ENCODE results near the gene RTCA.
"Not testable (repeated sequence)": the region's sequence is repeated elsewhere in the genome, so short reads cannot be mapped to it uniquely, and the experiment has no call there.

RTCA gene

DNA sequence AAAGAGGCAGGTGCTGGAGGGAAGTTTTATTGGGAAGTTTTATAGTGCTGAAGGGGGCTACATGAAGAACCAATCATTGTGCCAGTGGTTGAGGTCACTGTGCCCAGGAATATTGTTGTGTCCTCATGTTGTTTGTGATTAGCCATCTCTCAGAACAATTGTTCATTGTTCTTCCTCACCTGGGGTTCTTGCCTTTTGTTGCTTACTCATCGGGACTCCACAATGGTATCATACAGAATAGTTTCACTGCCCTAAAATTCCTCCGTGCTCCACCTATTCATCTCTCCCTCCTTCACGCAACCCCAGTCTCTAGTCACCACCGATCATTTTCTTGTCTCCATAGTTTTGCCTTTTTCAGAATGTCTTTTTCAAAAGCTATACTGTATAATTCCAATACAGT is 47.4 kb downstream of the RTCA start:
- DNase-seq = no peak

DNA sequence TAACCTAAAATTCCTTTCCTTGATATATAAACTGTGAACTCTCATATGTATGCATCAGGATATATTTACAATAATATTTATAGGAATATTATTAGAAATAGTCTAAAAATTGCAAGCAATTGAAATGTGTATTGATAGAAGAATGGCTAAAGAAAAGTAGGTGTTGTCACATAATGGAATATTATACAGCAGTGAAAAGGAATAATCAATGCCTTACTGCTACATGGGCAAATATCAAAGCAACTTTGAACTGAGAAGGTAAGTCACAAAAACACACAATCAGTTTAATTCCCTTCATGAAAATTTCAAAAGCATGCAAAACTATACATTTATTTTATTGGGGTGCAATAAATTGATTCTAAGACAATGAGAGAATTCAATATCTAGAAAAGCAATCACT is 50.6 kb downstream of the RTCA start:
- DNase-seq = no peak

DNA sequence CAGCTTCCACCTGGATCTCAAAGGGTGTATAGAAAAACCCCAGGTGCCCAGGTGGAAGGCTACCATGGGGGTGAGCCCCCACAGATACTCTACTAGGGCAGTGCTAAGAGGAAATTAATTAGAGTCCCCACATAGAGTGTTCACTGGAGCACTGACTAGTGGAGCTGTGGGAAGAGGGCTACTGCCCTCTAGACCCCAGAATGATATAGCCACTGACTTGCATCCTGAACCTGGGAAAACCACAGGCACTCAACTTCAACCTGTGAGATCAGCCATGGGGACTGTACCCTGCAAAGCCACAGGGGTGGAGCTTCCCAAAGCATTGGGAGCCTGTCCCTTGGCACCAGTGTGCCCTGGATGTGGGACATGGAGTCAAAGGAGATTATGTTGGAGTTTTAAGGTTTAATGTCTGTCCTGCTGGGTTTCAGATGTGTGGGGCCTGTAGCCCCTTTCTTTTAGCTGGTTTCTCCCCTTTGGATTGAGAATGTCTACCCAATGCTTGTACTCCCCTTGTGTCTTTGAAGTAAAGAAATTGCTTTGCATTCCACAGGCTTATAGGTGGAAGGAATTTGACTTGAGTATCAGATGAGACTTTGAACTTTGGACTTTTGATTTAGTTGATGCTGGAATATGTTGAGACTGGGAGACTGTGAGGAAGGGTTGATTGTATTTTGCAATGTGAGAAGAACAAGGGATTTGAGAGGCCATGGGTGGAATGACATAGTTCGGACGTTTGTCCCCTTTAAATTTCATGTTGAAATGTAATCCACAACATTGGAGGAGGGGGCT is 54.5 kb downstream of the RTCA start:
- DNase-seq = no peak

DNA sequence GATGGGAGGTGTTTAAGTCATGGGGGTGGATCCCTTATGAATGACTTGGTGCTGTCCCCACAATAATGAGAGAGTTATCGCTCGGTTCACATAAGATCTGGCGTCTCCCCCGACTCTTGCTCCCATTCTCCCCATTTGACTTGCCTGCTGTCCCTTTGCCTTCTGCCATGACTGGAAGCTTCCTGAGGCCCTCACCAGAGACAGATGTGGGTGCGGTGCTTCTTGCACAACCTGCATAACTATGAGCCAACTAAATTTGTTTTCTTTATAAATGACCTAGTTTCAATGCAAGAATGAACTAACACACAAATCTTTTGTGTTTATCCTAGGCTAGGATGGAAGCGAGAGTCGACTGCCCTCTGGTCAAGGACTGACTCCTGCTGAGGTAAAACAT is 55.1 kb downstream of the RTCA start:
- no peak for DNase-seq

DNA sequence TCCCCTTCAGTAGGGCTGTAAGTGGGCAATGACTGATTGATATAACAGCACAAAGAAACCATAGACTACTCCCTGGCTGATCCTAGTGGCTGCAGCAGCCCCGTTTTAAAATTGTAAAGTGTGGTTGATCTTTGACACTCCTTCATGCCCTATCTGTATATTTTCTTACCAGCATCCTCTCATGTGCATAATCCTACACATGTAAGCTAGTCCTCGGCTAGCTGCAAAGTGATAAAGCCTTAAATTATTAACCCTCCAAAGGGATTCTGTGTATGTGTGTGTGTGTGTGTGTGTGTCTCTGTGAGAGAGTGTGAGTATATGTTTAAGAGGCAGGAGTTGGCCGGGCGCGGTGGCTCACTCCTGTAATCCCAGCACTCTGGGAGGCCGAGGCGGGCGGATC is 55.5 kb downstream of the RTCA start:
- no peak for DNase-seq

DNA sequence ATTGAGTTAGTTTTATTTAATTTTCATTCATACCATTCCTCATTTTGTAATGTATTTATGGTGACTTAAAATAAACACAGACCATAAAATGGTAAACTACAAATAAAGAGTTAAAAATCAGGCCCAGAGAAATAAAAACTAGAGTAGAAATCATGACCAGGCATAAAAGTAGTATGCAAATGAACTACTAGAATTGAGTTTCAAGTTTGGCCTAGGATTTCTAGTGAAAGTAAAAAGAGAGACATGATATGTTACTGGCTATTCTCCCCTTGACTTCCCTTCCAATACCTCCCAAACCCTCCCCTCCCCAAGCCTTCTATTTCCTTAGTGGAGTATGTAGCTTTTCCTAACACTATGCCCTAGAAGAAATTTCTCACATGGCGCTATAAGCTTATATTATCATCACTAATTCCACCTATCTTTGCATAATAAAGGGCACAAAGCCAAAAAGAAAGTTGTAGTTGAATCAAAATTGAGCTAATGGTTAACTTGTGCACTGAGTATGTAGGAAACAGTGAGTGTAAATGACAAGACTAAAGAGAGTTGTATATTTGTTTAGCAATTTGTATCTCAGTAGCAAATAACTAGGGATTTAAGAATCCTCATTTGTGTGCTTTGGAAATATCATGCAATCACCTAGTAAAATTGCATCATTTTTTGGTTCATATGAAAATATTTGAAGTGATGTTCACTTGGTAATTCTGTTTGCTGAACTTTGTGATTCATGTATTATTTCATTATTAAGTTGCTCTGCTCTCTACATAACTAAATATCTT is 56.6 kb downstream of the RTCA start:
- DNase-seq = no peak

DNA sequence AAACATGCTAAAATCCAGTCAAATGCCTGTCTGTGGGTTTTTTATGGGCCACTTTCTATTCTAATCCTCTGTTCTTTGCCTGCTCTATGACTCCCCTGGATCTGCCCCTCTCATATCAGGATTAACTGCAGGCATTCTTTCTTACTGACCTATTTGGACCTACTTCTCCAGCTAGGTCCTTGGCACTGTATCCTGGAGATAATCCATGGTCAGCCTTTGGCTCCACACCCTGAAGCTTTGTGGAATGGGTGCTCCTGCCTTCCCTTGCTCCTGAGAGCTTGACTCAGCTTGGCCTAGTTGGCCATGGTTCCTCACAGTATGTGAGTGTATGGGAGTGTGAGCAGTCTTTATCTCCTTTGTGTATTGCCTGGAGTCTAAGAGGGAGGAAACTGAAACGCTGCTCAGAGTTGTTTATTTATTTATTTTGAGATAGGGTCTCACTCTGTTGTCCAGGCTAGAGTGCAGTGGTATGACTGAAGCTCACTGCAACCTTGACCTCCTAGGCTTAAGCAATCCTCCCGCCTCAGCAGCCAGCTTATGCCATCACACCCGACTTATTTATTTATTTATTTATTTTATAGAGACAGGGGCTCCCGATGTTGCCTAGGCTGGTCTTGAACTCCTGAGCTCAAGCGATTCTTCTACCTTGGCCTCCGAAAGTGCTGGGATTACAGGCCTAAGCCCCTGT is 57.5 kb downstream of the RTCA start:
- DNase-seq = no peak

DNA sequence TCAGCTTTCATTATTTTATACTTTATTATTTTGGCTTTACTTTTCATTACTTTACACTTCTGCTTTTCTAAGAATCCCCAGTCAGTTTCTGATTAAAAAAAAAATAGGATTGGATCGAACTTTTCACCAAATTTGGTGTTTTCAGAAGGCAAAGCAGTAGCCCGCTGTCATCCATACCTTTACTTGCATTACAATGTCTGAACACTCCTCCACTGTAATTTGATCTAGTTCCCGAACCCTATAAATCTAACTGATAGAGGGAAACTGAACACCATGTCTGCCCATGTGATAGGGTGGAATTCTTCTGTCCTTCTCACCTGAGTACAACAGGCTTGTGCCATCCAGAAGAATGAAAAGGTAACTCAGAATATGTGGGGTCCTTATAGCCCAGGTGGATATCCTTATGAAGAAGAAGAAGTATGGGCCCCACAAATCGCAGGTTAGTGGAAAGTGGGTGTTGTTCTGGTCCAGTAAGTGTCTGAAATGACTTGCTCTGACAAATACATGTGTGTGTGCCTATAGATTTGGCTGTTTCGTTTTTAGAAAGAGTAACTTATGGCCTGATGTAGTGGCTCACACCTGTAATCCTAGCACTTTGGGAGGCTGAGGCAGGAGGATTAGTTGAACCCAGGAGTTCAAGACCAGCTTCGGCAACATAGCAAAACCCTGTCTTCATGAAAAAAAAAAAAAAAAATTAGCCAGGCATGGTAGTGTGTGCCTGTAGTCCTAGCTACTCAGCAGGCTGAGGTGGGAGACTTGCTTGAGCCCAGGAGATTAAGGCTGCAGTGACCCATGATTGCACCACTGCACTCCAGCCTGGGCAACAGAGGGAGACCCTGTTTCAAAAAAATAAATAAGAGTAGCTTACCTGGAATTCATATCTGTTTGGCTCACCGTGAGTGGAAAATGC is 59.7 kb downstream of the RTCA start:
- DNase-seq = no peak

DNA sequence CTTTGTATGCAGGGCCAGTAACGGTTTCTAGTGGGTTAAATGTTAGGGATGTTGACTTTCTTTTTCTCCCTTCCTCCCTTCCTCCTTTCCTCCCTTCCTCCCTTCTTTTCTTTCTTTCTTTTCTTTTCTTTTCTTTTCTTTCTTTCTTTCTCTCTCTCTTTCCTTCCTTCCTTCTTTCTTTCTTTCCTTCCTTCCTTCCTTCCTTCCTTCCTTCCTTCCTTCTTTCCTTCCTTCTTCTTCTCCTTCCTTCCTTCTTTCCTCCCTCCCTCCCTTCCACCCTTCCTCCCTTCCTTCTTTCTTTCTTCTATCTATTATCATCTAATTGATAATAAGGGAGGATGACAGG is 60.3 kb downstream of the RTCA start:
- DNase-seq = not testable (repeated sequence)

DNA sequence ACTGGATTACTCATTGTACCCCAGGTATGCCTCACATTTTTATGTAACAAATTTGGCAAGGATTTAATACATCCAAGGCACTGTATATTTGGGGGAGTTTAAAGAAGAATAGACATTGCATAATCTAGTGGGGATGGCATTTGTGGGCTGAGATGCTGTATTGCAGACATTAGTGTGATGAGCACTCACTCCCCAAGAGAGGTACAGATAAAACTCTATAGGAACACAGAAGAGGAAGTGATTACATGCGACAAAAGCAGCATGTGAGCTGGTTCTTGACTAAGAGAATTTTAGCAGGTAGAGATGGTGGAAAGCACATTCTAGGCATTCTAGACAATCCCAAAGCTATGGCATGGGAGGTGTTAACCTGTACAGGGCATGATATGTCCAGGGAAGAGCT is 62.1 kb downstream of the RTCA start:
- DNase-seq = no peak

DNA sequence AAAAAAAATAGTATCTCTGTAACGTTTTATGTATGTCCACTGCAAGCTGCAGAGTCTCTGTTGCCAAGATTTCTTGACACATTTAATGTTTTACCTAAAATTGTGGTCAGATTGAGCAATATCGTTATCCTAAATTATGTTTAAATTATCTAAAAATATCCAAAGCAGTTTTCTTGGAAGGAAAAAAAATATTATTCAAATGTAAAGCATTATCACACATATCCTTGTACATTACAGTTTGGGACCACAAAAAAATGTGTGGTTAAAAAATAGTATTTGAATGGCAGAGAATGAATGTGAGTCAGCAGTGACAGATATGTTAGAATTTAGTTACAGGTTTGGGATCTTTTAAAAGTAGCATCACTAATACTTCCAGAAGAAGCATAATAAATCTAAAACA is 65.1 kb downstream of the RTCA start:
- DNase-seq = not testable (repeated sequence)

DNA sequence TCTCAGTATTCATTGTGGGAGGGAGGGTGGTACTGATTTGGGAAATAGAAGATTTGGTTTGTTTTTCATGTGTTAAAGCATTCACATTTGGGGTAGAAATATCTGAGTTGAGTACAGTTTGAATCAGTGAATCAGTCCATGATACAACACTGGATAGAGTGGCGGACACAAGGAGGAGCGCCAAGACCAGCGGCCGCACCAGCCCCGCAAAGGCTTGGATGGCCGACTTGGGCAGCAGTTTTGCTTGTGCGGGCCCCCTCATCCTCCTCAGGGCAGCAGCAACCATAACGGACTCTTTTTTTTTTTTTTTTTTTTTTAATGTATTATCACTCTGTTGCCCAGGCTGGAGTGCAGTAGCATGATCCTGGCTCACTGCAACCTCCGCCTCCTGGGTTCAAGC is 66.3 kb downstream of the RTCA start:
- no peak for DNase-seq

DNA sequence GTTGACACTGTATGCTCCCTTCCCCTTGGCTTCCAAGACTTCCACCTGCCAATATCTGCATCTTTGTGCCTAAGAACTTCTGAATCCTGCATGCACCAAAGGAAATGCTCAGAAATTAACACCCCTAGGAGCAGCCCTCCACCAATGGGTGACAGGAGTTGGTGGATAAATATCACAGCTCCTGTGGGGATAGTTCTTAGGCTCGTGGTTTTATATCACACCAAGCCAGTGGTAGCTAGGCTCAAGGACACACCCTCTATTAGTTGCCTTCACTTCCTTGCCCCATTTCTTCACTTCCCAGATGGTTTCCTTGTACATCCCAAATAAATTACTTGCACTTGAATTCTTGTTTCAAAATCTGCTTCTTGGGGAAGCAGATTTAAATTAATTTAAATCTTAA is 69.4 kb downstream of the RTCA start:
- no peak for DNase-seq

DNA sequence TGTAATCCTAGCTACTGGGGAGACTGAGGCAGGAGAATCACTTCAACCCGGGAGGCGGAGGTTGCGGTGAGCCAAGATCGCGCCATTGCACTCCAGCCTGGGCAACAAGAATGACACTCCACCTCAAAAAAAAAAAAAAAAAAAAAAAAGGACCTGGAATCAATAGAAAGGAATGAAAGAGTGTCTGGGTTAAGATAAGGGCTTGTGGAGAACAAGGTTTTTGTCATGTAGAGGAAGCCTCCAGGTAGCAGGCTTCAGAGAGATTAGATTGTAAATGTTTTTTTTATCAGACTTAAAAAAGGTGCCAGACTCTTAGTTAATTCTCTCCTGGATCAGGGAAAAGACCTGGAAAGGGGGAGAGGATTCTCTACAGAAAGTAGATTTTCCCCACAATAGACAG is 71.9 kb downstream of the RTCA start:
- DNase-seq = not testable (repeated sequence)

DNA sequence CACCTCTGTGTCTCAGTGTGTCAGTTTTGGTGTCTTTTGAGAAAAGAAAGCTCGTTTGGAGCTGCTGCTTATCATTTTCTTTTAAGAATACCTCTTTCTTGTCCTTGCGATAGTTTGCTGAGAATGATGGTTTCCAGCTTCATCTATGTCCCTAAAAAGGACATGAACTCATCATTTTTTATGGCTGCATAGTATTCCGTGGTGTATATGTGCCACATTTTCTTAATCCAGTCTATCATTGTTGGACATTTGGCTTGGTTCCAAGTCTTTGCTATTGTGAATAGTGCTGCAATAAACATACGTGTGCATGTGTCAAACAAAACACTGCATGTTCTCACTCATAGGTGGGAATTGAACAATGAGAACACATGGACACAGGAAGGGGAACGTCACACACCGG is 73.7 kb downstream of the RTCA start:
- not testable (repeated sequence) for DNase-seq

DNA sequence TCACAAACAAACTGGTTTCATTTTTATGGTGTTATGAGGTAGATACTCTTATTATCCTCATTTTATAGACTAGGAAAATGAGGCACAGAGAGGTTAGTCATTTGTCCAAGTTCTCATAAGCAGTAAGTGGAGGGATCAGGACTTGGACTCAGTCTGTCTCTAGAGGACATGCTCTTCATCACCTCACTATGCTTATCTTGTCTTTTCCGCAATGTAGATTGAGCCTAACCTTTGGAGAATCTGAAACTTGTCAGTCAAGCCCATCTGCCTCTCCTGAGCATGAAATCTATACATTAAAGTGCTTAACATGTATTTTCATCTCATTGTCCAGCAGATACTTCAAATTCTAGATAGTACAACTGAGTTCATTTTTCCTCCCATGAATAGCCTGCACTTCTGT is 74.5 kb downstream of the RTCA start:
- DNase-seq = no peak

DNA sequence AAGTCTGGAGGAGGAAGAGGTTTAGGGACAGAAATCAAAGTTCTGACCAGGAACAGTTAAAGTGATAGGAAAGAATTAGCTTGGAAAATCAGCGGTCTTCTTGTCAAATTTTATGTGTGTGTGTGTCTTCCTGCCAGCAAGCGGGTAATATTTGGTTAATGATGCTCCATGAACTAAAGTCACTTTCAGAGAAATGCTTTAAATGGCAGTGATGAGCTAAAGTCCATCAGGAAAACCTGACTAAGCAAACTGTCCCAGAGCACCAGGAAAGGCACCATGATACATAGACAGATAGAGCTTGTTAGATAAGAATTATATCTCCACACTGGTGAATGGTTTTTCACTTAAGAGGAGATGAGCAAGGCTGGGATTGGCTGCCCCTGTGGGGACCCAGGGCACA is 76.3 kb downstream of the RTCA start:
- DNase-seq = no peak
